Lung (tissue), 12 donors: ENCODE data around the gene LIPG. TPM values are rescaled to one million over a fixed set of nuclear protein-coding genes. Genes with fewer than 3 reads are reported as not detected.
"Not testable (repeated sequence)": the region's sequence is repeated elsewhere in the genome, so short reads cannot be mapped to it uniquely, and the experiment has no call there.

Source experiments
- ATAC-seq: fragments of 200-7000 bp; cut with Tn5 transposase; one replicate; pipeline ENCODE4 v1.9.1; 2020; ENCODE audit warnings: moderate number of reproducible peaks; ENCODE audit not compliant: insufficient read depth, low FRiP score
- DNase-seq, 3 donors: peaks; one replicate each; pipeline ENCODE4 v3.0.0-alpha.2; 2013 to 2017
- H3K27ac ChIP-seq, 2 donors: one replicate each; pipeline ENCODE4 v1.5.1; 2013; ENCODE audit warnings: mild to moderate bottlenecking in 2 of 2, moderate library complexity in 2 of 2, control low read depth in 1 of 2, inconsistent platforms in 1 of 2, low read depth in 1 of 2, low read length in 1 of 2
- H3K27me3 ChIP-seq, 3 donors: one replicate each; pipeline ENCODE4 v1.5.1; 2013; ENCODE audit warnings: low read length in 2 of 3; ENCODE audit not compliant: control insufficient read depth in 3 of 3, insufficient read depth in 3 of 3
- H3K36me3 ChIP-seq, 4 donors: one replicate each; pipeline ENCODE4 v1.5.1; 2013; ENCODE audit warnings: low read length in 4 of 4, mild to moderate bottlenecking in 1 of 4, moderate library complexity in 1 of 4; ENCODE audit not compliant: control insufficient read depth in 4 of 4, insufficient read depth in 4 of 4
- H3K4me1 ChIP-seq, 5 donors: one replicate each; pipeline ENCODE4 v1.5.1; 2013; ENCODE audit warnings: low read length in 5 of 5, mild to moderate bottlenecking in 2 of 5, moderate library complexity in 1 of 5; ENCODE audit not compliant: control insufficient read depth in 5 of 5, insufficient read depth in 5 of 5
- H3K4me3 ChIP-seq: one replicate; pipeline ENCODE4 v1.5.1; 2013; ENCODE audit warnings: mild to moderate bottlenecking, control low read depth, moderate library complexity
- H3K9ac ChIP-seq, 2 donors: one replicate each; pipeline ENCODE4 v1.5.1; 2013; ENCODE audit warnings: low read length in 2 of 2, control low read depth in 1 of 2; ENCODE audit not compliant: insufficient read depth in 1 of 2
- H3K9me3 ChIP-seq, 4 donors: one replicate each; pipeline ENCODE4 v1.5.1; 2013; ENCODE audit warnings: low read length in 3 of 4, mild to moderate bottlenecking in 1 of 4, moderate library complexity in 1 of 4; ENCODE audit not compliant: control insufficient read depth in 4 of 4, insufficient read depth in 3 of 4
- WGBS, 2 donors: extraction: QIAGEN DNeasy Blood & Tissue Kit; methylation state at CpG; one replicate each; pipeline ENCODE4 v1.1.7; 2013; 5-methylcytosine and 5-hydroxymethylcytosine counted together
- polyA plus RNA-seq, 2 donors: library from polyadenylated mRNA; stranded (reverse); fragments of 200-250 nt; gene quantifications; one replicate each; pipeline ENCODE4 v1.2.1, GENCODE V29; 2013
- total RNA-seq, 2 donors: library from RNA; depleted of rRNA in 1 of 2; stranded (reverse); fragments of >200 nt in 1 of 2; gene quantifications; one replicate each; pipeline ENCODE4 v1.2.1, GENCODE V29; 2014 to 2021
- TF ChIP-seq, protein P1 (sequence below): IDR thresholded peaks from 2 replicates; pipeline ENCODE4 v1.5.1; 2012; ENCODE audit warnings: mild to moderate bottlenecking; ENCODE audit errors: control extremely low read depth, extremely low read depth
- donor health status: control.
- donor health status: control.
- donor health status: Bipolar disorder and iron deficiency.
- donor health status: healthy.
- donor health status: DM: yes; HTN: yes; CAD: no.

LIPG gene
- total and polyA plus RNA-seq, 4 donors, result 3.7 to 93.9 (median 9.7) TPM

DNA sequence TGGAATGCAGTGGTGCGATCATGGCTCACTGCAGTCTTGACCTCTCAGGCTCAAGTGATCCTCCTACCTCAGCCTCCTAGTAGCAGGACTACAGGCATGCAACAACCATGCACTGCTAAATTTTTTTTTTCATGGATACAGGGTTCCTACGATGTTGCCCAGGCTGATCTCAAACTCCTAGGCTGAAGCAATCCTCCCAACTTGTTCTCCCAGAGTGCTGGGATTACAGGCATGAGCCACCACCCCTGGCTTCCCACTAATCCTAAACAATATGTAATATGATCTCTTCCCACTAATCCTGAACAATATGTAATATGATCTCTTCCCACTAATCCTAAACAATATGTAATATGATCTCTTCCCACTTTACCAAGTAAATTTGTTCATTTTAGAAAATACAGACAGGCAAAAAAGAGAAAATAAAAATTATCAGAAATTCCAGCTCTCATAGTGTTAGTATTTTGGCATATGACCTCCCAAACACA, 41.2 kb upstream of the LIPG start:
- WGBS, 2 donors, result 85 to 95% methylated on average over 2 of the region's 2 CpGs
- TF ChIP-seq, protein P1, sequence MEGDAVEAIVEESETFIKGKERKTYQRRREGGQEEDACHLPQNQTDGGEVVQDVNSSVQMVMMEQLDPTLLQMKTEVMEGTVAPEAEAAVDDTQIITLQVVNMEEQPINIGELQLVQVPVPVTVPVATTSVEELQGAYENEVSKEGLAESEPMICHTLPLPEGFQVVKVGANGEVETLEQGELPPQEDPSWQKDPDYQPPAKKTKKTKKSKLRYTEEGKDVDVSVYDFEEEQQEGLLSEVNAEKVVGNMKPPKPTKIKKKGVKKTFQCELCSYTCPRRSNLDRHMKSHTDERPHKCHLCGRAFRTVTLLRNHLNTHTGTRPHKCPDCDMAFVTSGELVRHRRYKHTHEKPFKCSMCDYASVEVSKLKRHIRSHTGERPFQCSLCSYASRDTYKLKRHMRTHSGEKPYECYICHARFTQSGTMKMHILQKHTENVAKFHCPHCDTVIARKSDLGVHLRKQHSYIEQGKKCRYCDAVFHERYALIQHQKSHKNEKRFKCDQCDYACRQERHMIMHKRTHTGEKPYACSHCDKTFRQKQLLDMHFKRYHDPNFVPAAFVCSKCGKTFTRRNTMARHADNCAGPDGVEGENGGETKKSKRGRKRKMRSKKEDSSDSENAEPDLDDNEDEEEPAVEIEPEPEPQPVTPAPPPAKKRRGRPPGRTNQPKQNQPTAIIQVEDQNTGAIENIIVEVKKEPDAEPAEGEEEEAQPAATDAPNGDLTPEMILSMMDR, result no peak
- no peaks in the 10 kb centered on the region for H3K9me3 ChIP-seq
- no peaks in the 10 kb centered on the region for H3K36me3 ChIP-seq
- H3K27me3 ChIP-seq, result no peaks in the 10 kb centered on the region
- H3K27ac ChIP-seq, result no peak overlapping the region
- ATAC-seq, result no peak
- H3K9ac ChIP-seq, result no peak overlapping the region
- no peak for DNase-seq
- no peaks in the 10 kb centered on the region for H3K4me1 ChIP-seq
- H3K4me3 ChIP-seq, result no peak overlapping the region

GRCh38 chr18:49521216-49521835, 40.5 kb upstream of the LIPG start:
- H3K9me3 ChIP-seq, result no peaks in the 10 kb centered on the region
- 93 to 94% methylated on average over 7 of the region's 7 CpGs for WGBS, 2 donors
- no peak overlapping the region for H3K27ac ChIP-seq
- no peaks in the 10 kb centered on the region for H3K27me3 ChIP-seq
- H3K9ac ChIP-seq, result no peak overlapping the region
- DNase-seq (peak in 1 of 3 donors; percentile 19), ATAC-seq (no peak)
- no peak overlapping the region for H3K4me3 ChIP-seq
- H3K36me3 ChIP-seq, result no peaks in the 10 kb centered on the region
- no peaks in the 10 kb centered on the region for H3K4me1 ChIP-seq
- TF ChIP-seq, protein P1, result no peak

DNA sequence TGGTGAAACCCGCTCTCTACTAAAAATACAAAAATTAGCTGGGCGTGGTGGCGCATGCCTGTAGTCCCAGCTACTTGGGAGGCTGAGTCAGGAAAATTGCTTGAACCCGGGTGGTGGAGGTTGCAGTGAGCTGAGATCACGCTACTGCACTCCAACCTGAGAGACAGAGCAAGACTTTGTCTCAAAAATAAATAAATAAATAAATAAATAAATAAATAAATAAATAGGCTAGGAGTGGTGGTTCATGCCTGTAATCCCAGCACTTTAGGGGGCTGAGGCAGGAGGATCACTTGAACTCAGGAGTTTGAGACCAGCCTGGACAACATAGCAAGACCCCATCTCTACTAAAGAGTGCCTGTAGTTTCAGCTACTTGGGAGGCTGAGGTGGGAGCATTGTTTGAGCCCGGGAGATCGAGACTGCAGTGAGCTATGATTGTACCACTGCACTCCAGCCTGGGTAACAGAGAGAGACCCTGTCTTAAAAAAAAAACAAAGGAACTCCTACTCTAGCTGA, 38.2 kb upstream of the LIPG start:
- not testable (repeated sequence) for H3K4me3 ChIP-seq, H3K9ac ChIP-seq, H3K27ac ChIP-seq, H3K4me1 ChIP-seq, H3K9me3 ChIP-seq, H3K27me3 ChIP-seq, H3K36me3 ChIP-seq, DNase-seq, ATAC-seq
- 92 to 97% methylated on average over 7 of the region's 7 CpGs for WGBS, 2 donors

GRCh38 chr18:49524349-49524748, 37.5 kb upstream of the LIPG start:
- Histone ChIP-seq H3K9ac (no peak overlapping the region), H3K9me3 (no peaks in the 10 kb centered on the region), H3K4me1 (no peaks in the 10 kb centered on the region), H3K36me3 (no peaks in the 10 kb centered on the region), H3K27me3 (no peaks in the 10 kb centered on the region), H3K4me3 (no peak overlapping the region), H3K27ac (no peak overlapping the region)
- 88 to 92% methylated on average over 2 of the region's 2 CpGs for WGBS, 2 donors
- TF ChIP-seq, protein P1, result no peak
- no peak for DNase-seq
- no peak for ATAC-seq
